Activated CD8-positive, alpha-beta T cell treated with anti-CD3 and anti-CD28 coated beads for 36 hours (primary cell): ENCODE results near the gene SNCB. TPM values are rescaled to one million over a fixed set of nuclear protein-coding genes. Genes with fewer than 3 reads are reported as not detected.
A peak's percentile ranks its signal among the peaks of the same experiment; 100 is the strongest.

Experiments used
- ATAC-seq: fragments of 200-7000 bp; cut with Tn5 transposase; one replicate; pipeline ENCODE4 v1.10.0; 2021; ENCODE audit warnings: mild to moderate bottlenecking, moderate library complexity
- CTCF ChIA-PET: fragments of 350-600 bp; sonication (Branson Sonifier 250); formaldehyde crosslinking; loops from one replicate; lab custom pipeline; 2021; ENCODE audit warnings: antibody characterized with exemption; lab: Charles Lee
- POLR2A ChIA-PET: fragments of 350-600 bp; sonication (Branson Sonifier 250); formaldehyde crosslinking; loops from one replicate; lab custom pipeline; 2021; ENCODE audit warnings: antibody characterized with exemption; lab: Charles Lee
- DNase-seq: peaks from one replicate; pipeline ENCODE4 v3.0.0-alpha.2; 2020
- H3K27ac Mint-ChIP-seq: one replicate; pipeline ENCODE4 v1.8.0; 2021; ENCODE audit warnings: mild to moderate bottlenecking, mixed read lengths
- H3K27me3 Mint-ChIP-seq: one replicate; pipeline ENCODE4 v1.8.0; 2021; ENCODE audit warnings: mixed read lengths
- H3K36me3 Mint-ChIP-seq: one replicate; pipeline ENCODE4 v1.8.0; 2021; ENCODE audit warnings: low read depth, mixed read lengths
- H3K4me1 Mint-ChIP-seq: one replicate; pipeline ENCODE4 v1.8.0; 2021; ENCODE audit warnings: low read depth, mixed read lengths
- H3K4me3 Mint-ChIP-seq: one replicate; pipeline ENCODE4 v1.8.0; 2021; ENCODE audit warnings: mild to moderate bottlenecking, moderate library complexity, mixed read lengths
- H3K9me3 Mint-ChIP-seq: one replicate; pipeline ENCODE4 v1.8.0; 2021; ENCODE audit warnings: mixed read lengths
- intact Hi-C: fragments of 100-400 bp; cut with micrococcal nuclease; formaldehyde crosslinking; loops from one replicate; pipeline ENCODE4 v1.10.0; 2022
- total RNA-seq, 2 experiments: library from RNA; stranded (reverse); gene quantifications; one replicate each; pipeline ENCODE4 v1.2.3, GENCODE V29; 2021
- TF ChIP-seq, protein P1 (sequence below): fragments of 200-600 bp; IDR thresholded peaks from one replicate; pipeline ENCODE4 v1.8.0; 2022; ENCODE audit warnings: antibody characterized with exemption, mild to moderate bottlenecking

The SNCB gene
- total RNA-seq, 2 experiments from 2014 or later, result 0.69 to 0.79 TPM

GRCh38 chr5:176646707-176647029 is 16.3 kb upstream of the SNCB start:
- ChIA-PET CTCF (interaction anchor here (0.9 to 7.8 kb wide), 7 partner anchors 12 to 117 kb away, joined by 3 to 54 read pairs (median 4); partner anchors contain the start of genes EIF4E1B and SNCB), POLR2A (interaction anchor here (0.7 to 2.2 kb wide), 9 partner anchors 9 to 199 kb away, joined by 3 to 10 read pairs (median 4); partner anchors contain the start of genes EIF4E1B, FAF2 and SNCB)
- peak; percentile 6 for ATAC-seq
- Mint-ChIP-seq H3K9me3 (no peaks in the 10 kb centered on the region), H3K27me3 (no peaks in the 10 kb centered on the region), H3K4me1 (peaks cover 45% of the 10 kb centered on the region), H3K4me3 (peak overlapping the region; percentile 83), H3K36me3 (peaks cover 2% of the 10 kb centered on the region), H3K27ac (peak overlapping the region; percentile 88)
- DNase-seq, result no peak
- intact Hi-C loops, result no loop called here
- TF ChIP-seq, protein P1, sequence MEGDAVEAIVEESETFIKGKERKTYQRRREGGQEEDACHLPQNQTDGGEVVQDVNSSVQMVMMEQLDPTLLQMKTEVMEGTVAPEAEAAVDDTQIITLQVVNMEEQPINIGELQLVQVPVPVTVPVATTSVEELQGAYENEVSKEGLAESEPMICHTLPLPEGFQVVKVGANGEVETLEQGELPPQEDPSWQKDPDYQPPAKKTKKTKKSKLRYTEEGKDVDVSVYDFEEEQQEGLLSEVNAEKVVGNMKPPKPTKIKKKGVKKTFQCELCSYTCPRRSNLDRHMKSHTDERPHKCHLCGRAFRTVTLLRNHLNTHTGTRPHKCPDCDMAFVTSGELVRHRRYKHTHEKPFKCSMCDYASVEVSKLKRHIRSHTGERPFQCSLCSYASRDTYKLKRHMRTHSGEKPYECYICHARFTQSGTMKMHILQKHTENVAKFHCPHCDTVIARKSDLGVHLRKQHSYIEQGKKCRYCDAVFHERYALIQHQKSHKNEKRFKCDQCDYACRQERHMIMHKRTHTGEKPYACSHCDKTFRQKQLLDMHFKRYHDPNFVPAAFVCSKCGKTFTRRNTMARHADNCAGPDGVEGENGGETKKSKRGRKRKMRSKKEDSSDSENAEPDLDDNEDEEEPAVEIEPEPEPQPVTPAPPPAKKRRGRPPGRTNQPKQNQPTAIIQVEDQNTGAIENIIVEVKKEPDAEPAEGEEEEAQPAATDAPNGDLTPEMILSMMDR, result no peak

- Mint-ChIP-seq H3K4me1 (peaks cover 40% of the 10 kb centered on the region), H3K27me3 (no peaks in the 10 kb centered on the region), H3K4me3 (peak overlapping the region; percentile 83), H3K27ac (peak overlapping the region; percentile 88), H3K36me3 (peaks cover 2% of the 10 kb centered on the region), H3K9me3 (no peaks in the 10 kb centered on the region)
- ATAC-seq, result no peak
- POLR2A ChIA-PET, result interaction anchor here (0.7 to 2.2 kb wide), 8 partner anchors 10 to 198 kb away, joined by 3 to 10 read pairs (median 4); partner anchors contain the start of genes EIF4E1B, FAF2 and SNCB
- TF ChIP-seq, protein P1, result no peak
- intact Hi-C loops, result no loop called here
- CTCF ChIA-PET, result interaction anchor here (0.9 to 7.8 kb wide), 6 partner anchors 13 to 116 kb away, joined by 3 to 54 read pairs (median 4); partner anchors contain the start of genes EIF4E1B and SNCB
- DNase-seq, result no peak
These were observed 15.8 kb upstream of the SNCB start for GRCh38 chr5:176646049-176646706.

- POLR2A ChIA-PET, result no interaction called here
- ATAC-seq, result no peak
- no peak for DNase-seq
- CTCF ChIA-PET, result interaction anchor here (0.9 to 7.8 kb wide), 2 partner anchors 14 to 426 kb away, joined by 3 to 54 read pairs; no protein-coding TSS in a partner anchor
- H3K4me3 Mint-ChIP-seq, result no peak overlapping the region
- TF ChIP-seq, protein P1, result no peak
- H3K9me3 Mint-ChIP-seq, result no peaks in the 10 kb centered on the region
- no peaks in the 10 kb centered on the region for H3K36me3 Mint-ChIP-seq
- H3K27ac Mint-ChIP-seq, result no peak overlapping the region
- no peaks in the 10 kb centered on the region for H3K27me3 Mint-ChIP-seq
- H3K4me1 Mint-ChIP-seq, result peaks cover 34% of the 10 kb centered on the region
- intact Hi-C loops, result no loop called here
These were observed 14.7 kb upstream of the SNCB start for GRCh38 chr5:176644878-176645670.

DNA sequence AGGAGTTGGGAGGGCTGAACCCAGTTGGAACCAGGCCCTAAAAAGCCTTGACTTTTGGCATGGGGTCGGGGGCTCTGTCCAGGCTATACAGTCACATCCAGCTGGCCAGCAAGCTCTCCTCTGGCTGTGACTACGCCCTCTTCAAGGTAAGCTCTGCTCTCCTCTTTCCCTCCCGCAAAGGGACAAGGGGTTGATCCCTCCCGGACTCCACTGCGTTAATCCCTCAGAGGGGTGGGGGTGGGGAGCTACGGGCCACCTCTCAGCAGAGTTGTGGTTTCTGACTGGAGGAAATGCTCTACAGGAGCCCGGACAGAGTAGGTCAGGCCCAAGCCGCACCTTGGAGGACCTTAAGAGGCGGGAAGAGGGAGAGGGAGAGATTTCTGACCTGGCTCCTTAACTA is 14.0 kb upstream of the SNCB start:
- TF ChIP-seq, protein P1, result no peak
- CTCF ChIA-PET, result interaction anchor here (7.8 kb wide), 1 partner anchor 15 kb away, joined by 54 read pairs; no protein-coding TSS in a partner anchor
- POLR2A ChIA-PET, result no interaction called here
- Mint-ChIP-seq H3K9me3 (no peaks in the 10 kb centered on the region), H3K27me3 (no peaks in the 10 kb centered on the region), H3K27ac (no peak overlapping the region), H3K36me3 (no peaks in the 10 kb centered on the region), H3K4me3 (no peak overlapping the region), H3K4me1 (peaks cover 30% of the 10 kb centered on the region)
- intact Hi-C loops, result no loop called here
- no peak for ATAC-seq
- no peak for DNase-seq
